Measurements from ENCODE around the gene RACK1. TPM values are rescaled to one million over a fixed set of nuclear protein-coding genes. Genes with fewer than 3 reads are reported as not detected.

RACK1 gene
- polyA plus RNA-seq, 1 donor (not counting 4 experiments of a cell fraction or from before 2014, with no cell fraction given) = 3,291 TPM

- Histone ChIP-seq H3K4me1 (ENCODE audit: control insufficient read depth, extremely low read depth, insufficient read depth, low read length) (peaks cover 17% of the 10 kb centered on the region), H3K4me2 (ENCODE audit: control insufficient read depth, extremely low read depth, insufficient read depth, low read depth, low read length) (peak overlapping the region; percentile 100), H3K9me1 (ENCODE audit: control insufficient read depth, extremely low read depth, insufficient read depth, low read length) (no peaks in the 10 kb centered on the region), H3K79me2 (ENCODE audit: control insufficient read depth, insufficient read depth, low read length) (peaks cover 2% of the 10 kb centered on the region), H3K27me3 (ENCODE audit: control insufficient read depth, extremely low read depth, insufficient read depth, low read length) (no peaks in the 10 kb centered on the region), H3K9me3 (ENCODE audit: control insufficient read depth, low read depth, low read length) (no peaks in the 10 kb centered on the region), H2AFZ (ENCODE audit: control insufficient read depth, low read length) (peak overlapping the region; percentile 91), H3K27ac (ENCODE audit: control insufficient read depth, insufficient read depth, low read length) (peak overlapping the region; percentile 61), H4K20me1 (ENCODE audit: control insufficient read depth, extremely low read depth, insufficient read depth, low read length) (peaks cover 2% of the 10 kb centered on the region), H3K9ac (ENCODE audit: control insufficient read depth, extremely low read depth, insufficient read depth, low read length) (peak overlapping the region; percentile 76), H3K4me3 (ENCODE audit: control insufficient read depth in 2 of 3, extremely low read depth in 1 of 3, insufficient read depth in 2 of 3, low read depth in 1 of 3, low read length in 3 of 3) (peak overlapping the region; percentile 54 to 87 (median 85)), H3K36me3 (ENCODE audit: control insufficient read depth in 2 of 2, extremely low read depth in 1 of 2, insufficient read depth in 2 of 2, low read length in 2 of 2) (no peaks in the 10 kb centered on the region)
- dilution Hi-C loops (cut with MboI; ENCODE audit: extremely low pct_ligation_motif_present, low sequenced_read_pairs) = no loop called here
- DNase-seq (ENCODE audit: low read depth, low spot score) (no peak), FAIRE-seq (peak; percentile 43)
- no peak for TF ChIP-seq EZH2 (IDR thresholded peaks at IDR 0.05; ENCODE audit: low read length)
- TF ChIP-seq CTCF (optimal IDR thresholded peaks at IDR 0.05 in 1 of 3, IDR thresholded peaks at IDR 0.05 in 1 of 3, conservative IDR thresholded peaks at IDR 0.05 in 1 of 3; ENCODE audit: extremely low read depth in 1 of 3, insufficient read depth in 2 of 3, low read length in 3 of 3) = no peak
These were observed 54.9 kb downstream of the RACK1 start for GRCh38 chr5:181188700-181189362.

GRCh38 chr5:181187500-181188213, 56.0 kb downstream of the RACK1 start:
- H3K9ac ChIP-seq (ENCODE audit: control insufficient read depth, extremely low read depth, insufficient read depth, low read length) = peak overlapping the region; percentile 50
- no peaks in the 10 kb centered on the region for H3K9me3 ChIP-seq (ENCODE audit: control insufficient read depth, low read depth, low read length)
- peak overlapping the region; percentile 100 for H3K4me2 ChIP-seq (ENCODE audit: control insufficient read depth, extremely low read depth, insufficient read depth, low read depth, low read length)
- H3K27me3 ChIP-seq (ENCODE audit: control insufficient read depth, extremely low read depth, insufficient read depth, low read length) = no peaks in the 10 kb centered on the region
- H2AFZ ChIP-seq (ENCODE audit: control insufficient read depth, low read length) = peak overlapping the region; percentile 22
- FAIRE-seq = no peak
- peaks cover 2% of the 10 kb centered on the region for H3K79me2 ChIP-seq (ENCODE audit: control insufficient read depth, insufficient read depth, low read length)
- TF ChIP-seq CTCF (optimal IDR thresholded peaks at IDR 0.05 in 1 of 3, IDR thresholded peaks at IDR 0.05 in 1 of 3, conservative IDR thresholded peaks at IDR 0.05 in 1 of 3; ENCODE audit: extremely low read depth in 1 of 3, insufficient read depth in 2 of 3, low read length in 3 of 3) = peak in 1 of 3 experiments; percentile 28
- TF ChIP-seq EZH2 (IDR thresholded peaks at IDR 0.05; ENCODE audit: low read length) = no peak
- H3K4me3 ChIP-seq (ENCODE audit: control insufficient read depth in 2 of 3, extremely low read depth in 1 of 3, insufficient read depth in 2 of 3, low read depth in 1 of 3, low read length in 3 of 3) = peak overlapping the region; percentile 54 to 79 (median 66)
- no peaks in the 10 kb centered on the region for H3K36me3 ChIP-seq (ENCODE audit: control insufficient read depth in 2 of 2, extremely low read depth in 1 of 2, insufficient read depth in 2 of 2, low read length in 2 of 2)
- peak; percentile 66 for DNase-seq (ENCODE audit: low read depth, low spot score)
- H3K9me1 ChIP-seq (ENCODE audit: control insufficient read depth, extremely low read depth, insufficient read depth, low read length) = no peaks in the 10 kb centered on the region
- dilution Hi-C loops (cut with MboI; ENCODE audit: extremely low pct_ligation_motif_present, low sequenced_read_pairs) = no loop called here
- H3K27ac ChIP-seq (ENCODE audit: control insufficient read depth, insufficient read depth, low read length) = peak overlapping the region; percentile 43
- H3K4me1 ChIP-seq (ENCODE audit: control insufficient read depth, extremely low read depth, insufficient read depth, low read length) = peaks cover 16% of the 10 kb centered on the region
- peaks cover 2% of the 10 kb centered on the region for H4K20me1 ChIP-seq (ENCODE audit: control insufficient read depth, extremely low read depth, insufficient read depth, low read length)
